GM20431 (cell line): ENCODE data around the gene IVNS1ABP.
"Not testable (repeated sequence)": the region's sequence is repeated elsewhere in the genome, so short reads cannot be mapped to it uniquely, and the experiment has no call there.

Experiments used
- in situ Hi-C: fragments of 300-500 bp; cut with MseI, MboI; formaldehyde crosslinking; loops from one replicate; pipeline ENCODE4 v1.15.0; 2020; ENCODE audit warnings: low sequenced_read_pairs; ENCODE audit not compliant: unreplicated experiment

Gene IVNS1ABP

DNA sequence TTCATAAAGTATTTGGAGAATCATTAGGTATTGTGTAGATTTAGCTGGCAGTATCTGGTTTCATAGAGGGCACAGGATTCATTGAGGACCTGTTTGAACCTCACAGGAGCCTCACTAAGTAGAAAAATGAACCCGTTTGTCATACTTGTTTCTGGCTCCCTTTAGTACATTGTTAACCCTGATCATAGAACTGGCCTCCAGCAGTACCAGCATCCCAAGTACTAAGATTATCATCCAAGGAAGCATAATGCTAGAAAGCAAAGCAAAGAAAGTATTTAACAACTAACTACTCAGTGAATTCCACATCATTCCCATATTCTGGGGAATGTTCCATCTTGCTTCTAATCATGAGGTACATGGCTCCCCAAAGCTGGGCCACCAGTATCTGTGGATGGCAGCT lies 54.9 kb downstream of the IVNS1ABP start:
- in situ Hi-C loops, result no loop called here

DNA sequence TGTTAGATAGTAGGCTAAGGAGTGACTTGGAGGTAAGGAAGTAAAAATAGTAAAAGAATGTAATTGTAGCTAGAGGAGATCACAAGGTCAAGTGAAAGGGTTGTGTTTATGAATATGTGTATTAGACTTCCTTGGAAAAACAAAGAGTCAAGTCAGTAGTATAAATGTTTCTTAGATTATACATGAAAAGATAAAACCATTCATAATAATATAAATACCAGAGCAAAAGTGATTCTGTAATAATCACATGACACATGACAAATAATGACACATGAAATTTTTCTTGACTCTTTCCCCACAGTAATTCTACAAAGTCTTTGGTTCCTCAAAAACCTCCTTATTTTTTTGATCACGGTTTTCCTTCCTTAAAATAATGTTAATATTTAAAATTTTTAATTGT lies 56.4 kb downstream of the IVNS1ABP start:
- in situ Hi-C loops, result no loop called here

GRCh38 chr1:185258676-185259075 lies 58.4 kb downstream of the IVNS1ABP start:
- in situ Hi-C loops, result no loop called here

GRCh38 chr1:185257950-185258208 lies 59.2 kb downstream of the IVNS1ABP start:
- in situ Hi-C loops, result no loop called here

DNA sequence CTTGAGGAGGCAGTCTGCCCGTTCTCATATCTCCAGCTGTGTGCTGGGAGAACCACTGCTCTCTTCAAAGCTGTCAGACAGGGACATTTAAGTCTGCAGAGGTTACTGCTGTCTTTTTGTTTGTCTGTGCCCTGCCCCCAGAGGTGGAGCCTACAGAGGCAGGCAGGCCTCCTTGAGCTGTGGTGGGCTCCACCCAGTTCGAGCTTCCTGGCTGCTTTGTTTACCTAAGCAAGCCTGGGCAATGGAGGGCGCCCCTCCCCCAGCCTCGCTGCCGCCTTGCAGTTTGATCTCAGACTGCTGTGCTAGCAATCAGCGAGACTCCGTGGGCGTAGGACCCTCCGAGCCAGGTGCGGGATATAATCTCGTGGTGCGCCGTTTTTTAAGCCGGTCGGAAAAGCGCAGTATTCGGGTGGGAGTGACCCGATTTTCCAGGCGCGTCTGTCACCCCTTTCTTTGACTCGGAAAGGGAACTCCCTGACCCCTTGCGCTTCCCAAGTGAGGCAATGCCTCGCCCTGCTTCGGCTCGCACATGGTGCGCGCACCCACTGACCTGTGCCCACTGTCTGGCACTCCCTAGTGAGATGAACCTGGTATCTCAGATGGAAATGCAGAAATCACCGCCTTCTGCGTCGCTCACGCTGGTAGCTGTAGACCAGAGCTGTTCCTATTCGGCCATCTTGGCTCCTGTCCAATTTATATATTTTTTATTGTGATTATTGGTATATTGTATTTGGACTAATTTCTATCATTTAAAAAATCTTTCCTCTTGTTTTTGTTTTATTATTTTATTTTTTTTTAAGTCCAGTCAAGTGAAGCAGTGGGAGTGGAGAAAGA lies 59.7 kb downstream of the IVNS1ABP start:
- in situ Hi-C loops, result not testable (repeated sequence)

DNA sequence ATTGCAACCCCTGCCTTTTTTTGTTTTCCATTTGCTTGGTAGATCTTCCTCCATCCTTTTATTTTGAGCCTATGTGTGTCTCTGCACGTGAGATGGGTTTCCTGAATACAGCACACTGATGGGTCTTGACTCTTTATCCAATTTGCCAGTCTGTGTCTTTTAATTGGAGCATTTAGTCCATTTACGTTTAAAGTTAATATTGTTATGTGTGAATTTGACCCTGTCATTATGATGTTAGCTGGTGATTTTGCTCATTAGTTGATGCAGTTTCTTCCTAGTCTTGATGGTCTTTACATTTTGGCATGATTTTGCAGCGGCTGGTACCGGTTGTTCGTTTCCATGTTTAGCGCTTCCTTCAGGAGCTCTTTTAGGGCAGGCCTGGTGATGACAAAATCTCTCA lies 61.4 kb downstream of the IVNS1ABP start:
- in situ Hi-C loops, result not testable (repeated sequence)

DNA sequence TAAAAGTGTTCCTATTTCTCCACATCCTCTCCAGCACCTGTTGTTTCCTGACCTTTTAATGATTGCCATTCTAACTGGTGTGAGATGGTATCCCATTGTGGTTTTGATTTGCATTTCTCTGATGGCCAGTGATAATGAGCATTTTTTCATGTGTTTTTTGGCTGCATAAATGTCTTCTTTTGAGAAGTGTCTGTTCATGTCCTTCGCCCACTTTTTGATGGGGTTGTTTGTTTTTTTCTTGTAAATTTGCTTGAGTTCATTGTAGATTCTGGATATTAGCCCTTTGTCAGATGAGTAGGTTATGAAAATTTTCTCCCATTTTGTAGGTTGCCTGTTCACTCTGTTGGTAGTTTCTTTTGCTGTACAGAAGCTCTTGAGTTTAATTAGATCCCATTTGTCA lies 64.6 kb downstream of the IVNS1ABP start:
- in situ Hi-C loops, result not testable (repeated sequence)

- in situ Hi-C loops, result not testable (repeated sequence)
Observed at GRCh38 chr1:185251928-185252327, 65.1 kb downstream of the IVNS1ABP start.

- in situ Hi-C loops, result no loop called here
Observed at GRCh38 chr1:185250063-185250462, 67.0 kb downstream of the IVNS1ABP start.

GRCh38 chr1:185249563-185249962 lies 67.5 kb downstream of the IVNS1ABP start:
- in situ Hi-C loops, result no loop called here
